ENCODE data around the gene TXNL4B.

- TF ChIP-seq CTCF (conservative IDR thresholded peaks at IDR 0.05), result peak; percentile 76
- no peak for TF ChIP-seq ZFX (IDR thresholded peaks at IDR 0.05)
These were observed 26.7 kb downstream of the TXNL4B start for GRCh38 chr16:72066747-72067146.

All from C4-2B (cell line).